ENCODE measurements around the gene CYFIP2. TPM values are rescaled to one million over a fixed set of nuclear protein-coding genes. Genes with fewer than 3 reads are reported as not detected.

The CYFIP2 gene
- total and polyA plus RNA-seq, 10 of the 15 experiments (the other 5 are each of a cell fraction or from before 2014, with no cell fraction given), result 43.4 to 173 (median 96.0) TPM

DNA sequence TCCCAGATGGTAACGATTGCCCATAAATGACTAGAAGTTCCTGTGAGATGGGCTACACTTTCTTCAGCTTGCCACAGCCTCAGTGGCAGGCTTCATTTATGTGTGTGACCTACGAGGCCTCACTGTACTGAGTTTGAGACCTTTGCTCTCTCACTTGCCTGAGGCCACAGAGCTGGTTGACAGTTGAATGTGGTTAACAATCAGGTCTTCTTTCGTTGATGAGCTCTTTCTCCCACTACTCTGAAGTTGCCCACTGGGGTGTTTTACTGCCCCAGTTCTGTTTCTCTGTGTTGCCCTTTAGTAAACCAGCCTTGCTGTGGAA, 70.5 kb downstream of the CYFIP2 start (continued):
- no peak for TF ChIP-seq MYC (IDR thresholded peaks at IDR 0.05; ENCODE audit: insufficient read depth, insufficient read length, insufficient replicate concordance, low read length, severe bottlenecking)
- no peak for TF ChIP-seq IRF4 (IDR thresholded peaks at IDR 0.05; ENCODE audit: low read depth, low read length)
- TF ChIP-seq, protein P1, sequence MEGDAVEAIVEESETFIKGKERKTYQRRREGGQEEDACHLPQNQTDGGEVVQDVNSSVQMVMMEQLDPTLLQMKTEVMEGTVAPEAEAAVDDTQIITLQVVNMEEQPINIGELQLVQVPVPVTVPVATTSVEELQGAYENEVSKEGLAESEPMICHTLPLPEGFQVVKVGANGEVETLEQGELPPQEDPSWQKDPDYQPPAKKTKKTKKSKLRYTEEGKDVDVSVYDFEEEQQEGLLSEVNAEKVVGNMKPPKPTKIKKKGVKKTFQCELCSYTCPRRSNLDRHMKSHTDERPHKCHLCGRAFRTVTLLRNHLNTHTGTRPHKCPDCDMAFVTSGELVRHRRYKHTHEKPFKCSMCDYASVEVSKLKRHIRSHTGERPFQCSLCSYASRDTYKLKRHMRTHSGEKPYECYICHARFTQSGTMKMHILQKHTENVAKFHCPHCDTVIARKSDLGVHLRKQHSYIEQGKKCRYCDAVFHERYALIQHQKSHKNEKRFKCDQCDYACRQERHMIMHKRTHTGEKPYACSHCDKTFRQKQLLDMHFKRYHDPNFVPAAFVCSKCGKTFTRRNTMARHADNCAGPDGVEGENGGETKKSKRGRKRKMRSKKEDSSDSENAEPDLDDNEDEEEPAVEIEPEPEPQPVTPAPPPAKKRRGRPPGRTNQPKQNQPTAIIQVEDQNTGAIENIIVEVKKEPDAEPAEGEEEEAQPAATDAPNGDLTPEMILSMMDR (IDR thresholded peaks at IDR 0.05 in 2 of 3, conservative IDR thresholded peaks at IDR 0.05 in 1 of 3; ENCODE audit: control insufficient read depth in 2 of 3, extremely low read depth in 1 of 3, insufficient read depth in 1 of 3, low read depth in 3 of 3, low read length in 3 of 3), result no peak
- no peak for TF ChIP-seq HDGF (IDR thresholded peaks at IDR 0.05)
- no peak for TF ChIP-seq RAD21 (IDR thresholded peaks at IDR 0.05; ENCODE audit: insufficient read depth, low read depth, low read length)

DNA sequence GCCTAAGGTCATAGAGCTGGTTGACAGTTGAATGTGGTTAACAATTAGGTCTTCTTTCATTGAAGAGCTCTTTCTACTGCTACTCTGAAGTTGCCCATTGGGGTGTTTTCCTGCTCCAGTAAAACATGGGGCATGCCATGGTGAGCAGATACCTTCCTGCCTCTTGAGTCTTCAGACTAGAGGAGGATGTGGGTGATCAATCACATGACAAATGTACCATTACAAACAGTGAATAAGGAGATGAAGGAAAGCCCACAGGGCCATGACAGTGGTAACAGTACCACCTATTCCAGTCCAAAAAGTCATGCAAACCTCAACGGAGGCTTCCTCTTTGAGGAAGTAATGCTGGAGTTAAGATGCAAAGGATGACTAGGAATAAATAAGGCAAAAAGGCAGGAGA, 73.5 kb downstream of the CYFIP2 start:
- CTCF ChIA-PET, result interaction anchor here (1.4 to 4.9 kb wide), 3 partner anchors 10 to 86 kb away, joined by 4 to 19 read pairs (median 11); no protein-coding TSS in a partner anchor
- Histone ChIP-seq H3K27me3 (replicated peaks in 1 of 2; ENCODE audit: control insufficient read depth in 2 of 2, insufficient read depth in 2 of 2, low read length in 1 of 2) (no peaks in the 10 kb centered on the region), H3K4me2 (ENCODE audit: control insufficient read depth, insufficient read depth) (no peak overlapping the region), H3K4me1 (ENCODE audit: control insufficient read depth, insufficient read depth, low read length) (no peaks in the 10 kb centered on the region), H4K20me1 (ENCODE audit: control insufficient read depth, insufficient read depth) (no peaks in the 10 kb centered on the region), H3K36me3 (ENCODE audit: control insufficient read depth in 2 of 2, insufficient read depth in 2 of 2, low read length in 1 of 2) (peaks cover 6 to 58% of the 10 kb centered on the region in 2 experiments), H3K79me2 (ENCODE audit: control insufficient read depth, insufficient read depth, low read length) (no peaks in the 10 kb centered on the region), H2AFZ (ENCODE audit: control insufficient read depth, low read depth, low read length) (no peak overlapping the region), H3K4me3 (no peak overlapping the region), H3K27ac (ENCODE audit: control insufficient read depth, insufficient read depth) (no peak overlapping the region), H3K9ac (ENCODE audit: control insufficient read depth, insufficient read depth, low read length) (no peak overlapping the region), H3K9me3 (replicated peaks; ENCODE audit: control insufficient read depth, insufficient read depth, low read length) (no peaks in the 10 kb centered on the region)
- POLR2A ChIA-PET, result no interaction called here
- no peak for FAIRE-seq
- SMC1A ChIA-PET (ENCODE audit: uncharacterized antibody, unreplicated experiment), result no interaction called here
- intact Hi-C loops (cut with micrococcal nuclease; ENCODE audit: unreplicated experiment), result no loop called here
- in situ Hi-C loops (cut with MboI), result no loop called here
- WGBS (ENCODE audit: insufficient coverage, insufficient replicate concordance, low lambda C conversion rate, missing lambda C conversion rate), result 50% methylated on average over 1 of the region's 1 CpG
- no peak for ATAC-seq
- RAD21 ChIA-PET (ENCODE audit: unreplicated experiment), result no interaction called here
- DNase-seq (ENCODE audit: low read depth, low spot score), result no peak
- no peak for TF ChIP-seq POLR2A (IDR thresholded peaks at IDR 0.05; ENCODE audit: low read depth, low read length)
- TF ChIP-seq, protein P2, sequence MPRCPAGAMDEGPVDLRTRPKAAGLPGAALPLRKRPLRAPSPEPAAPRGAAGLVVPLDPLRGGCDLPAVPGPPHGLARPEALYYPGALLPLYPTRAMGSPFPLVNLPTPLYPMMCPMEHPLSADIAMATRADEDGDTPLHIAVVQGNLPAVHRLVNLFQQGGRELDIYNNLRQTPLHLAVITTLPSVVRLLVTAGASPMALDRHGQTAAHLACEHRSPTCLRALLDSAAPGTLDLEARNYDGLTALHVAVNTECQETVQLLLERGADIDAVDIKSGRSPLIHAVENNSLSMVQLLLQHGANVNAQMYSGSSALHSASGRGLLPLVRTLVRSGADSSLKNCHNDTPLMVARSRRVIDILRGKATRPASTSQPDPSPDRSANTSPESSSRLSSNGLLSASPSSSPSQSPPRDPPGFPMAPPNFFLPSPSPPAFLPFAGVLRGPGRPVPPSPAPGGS (IDR thresholded peaks at IDR 0.05; ENCODE audit: borderline replicate concordance, insufficient read depth, low read depth, low read length, poor library complexity, severe bottlenecking), result no peak
- TF ChIP-seq EP300 (IDR thresholded peaks at IDR 0.05; ENCODE audit: borderline replicate concordance in 1 of 2, control insufficient read depth in 1 of 2, low read depth in 2 of 2, low read length in 2 of 2), result no peak
- no peak for TF ChIP-seq CHD1 (IDR thresholded peaks at IDR 0.05; ENCODE audit: low read depth, low read length)
- no peak for TF ChIP-seq RAD51 (IDR thresholded peaks at IDR 0.05)
- BruUV-seq (replicated peaks), result no TSS peak
